Measurements from ENCODE around the gene MYO1E.

DNA sequence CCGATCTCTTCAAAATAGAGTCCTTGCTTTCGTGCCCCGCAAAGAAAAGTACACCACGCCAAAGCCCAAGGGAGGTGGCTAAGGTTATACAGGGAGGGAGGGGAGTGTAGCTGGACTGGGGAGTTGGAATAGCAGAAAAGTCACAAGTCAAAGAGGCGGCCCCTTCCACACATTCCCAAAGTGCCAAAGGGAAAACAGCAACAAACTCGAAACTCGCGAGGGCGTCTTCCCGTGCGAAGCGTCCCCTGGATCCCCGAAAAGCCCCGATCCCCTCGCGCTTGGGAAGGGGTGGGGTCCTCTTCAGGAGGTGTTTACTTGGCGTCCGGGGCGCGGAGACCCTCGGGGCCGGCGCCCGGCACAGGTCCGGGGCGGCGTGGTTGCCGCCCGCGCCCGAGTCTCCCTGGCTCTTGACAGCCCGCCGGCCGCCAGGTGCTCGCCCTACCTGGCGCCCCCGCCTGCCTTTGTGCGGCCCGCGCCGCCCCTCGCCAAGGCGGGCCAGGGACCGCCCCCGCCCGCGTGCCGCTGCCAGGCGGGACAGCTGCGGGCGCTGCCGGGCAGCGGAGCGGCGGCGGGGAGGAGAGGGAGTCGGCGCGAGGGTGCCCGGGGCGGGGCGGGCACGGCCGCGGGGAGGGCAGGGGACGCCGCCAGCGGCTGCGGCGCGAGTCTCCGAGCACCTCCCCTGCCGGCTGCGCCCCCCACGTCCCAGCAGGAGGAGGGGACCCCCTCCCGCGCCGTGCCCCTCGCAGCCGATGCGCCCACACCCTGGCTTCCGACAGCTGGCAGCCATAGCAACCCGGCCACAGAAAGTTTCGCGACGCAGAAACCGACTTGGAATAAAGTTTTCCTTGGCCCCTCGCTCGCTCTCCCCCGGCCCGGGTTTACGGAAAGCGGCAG, 966 bp downstream of the MYO1E start:
- TF ChIP-seq POLR2AphosphoS5 (IDR thresholded peaks at IDR 0.05) (no peak), CTCF (IDR thresholded peaks at IDR 0.05) (no peak), POLR2A (IDR thresholded peaks at IDR 0.05) (no peak), EP300 (IDR thresholded peaks at IDR 0.05; ENCODE audit: low read depth) (no peak)

Data from transverse colon (tissue), 4 donors.